Transverse colon (tissue), 4 donors: ENCODE measurements around the gene HSDL2. TPM values are rescaled to one million over a fixed set of nuclear protein-coding genes. Genes with fewer than 3 reads are reported as not detected.
"Not testable (repeated sequence)": the region's sequence is repeated elsewhere in the genome, so short reads cannot be mapped to it uniquely, and the experiment has no call there.

ENCODE experiments used
- DNase-seq: peaks from one replicate; pipeline ENCODE4 v3.0.0-alpha.2; 2019
- H3K27ac ChIP-seq, 4 donors: fragments of 200-600 bp; sonication (generic); 2 replicates each; pipeline ENCODE4 v1.5.1; 2016 to 2018; ENCODE audit warnings: inconsistent platforms in 4 of 4
- H3K27me3 ChIP-seq: fragments of 200-600 bp; sonication (generic); 2 replicates; pipeline ENCODE4 v1.5.1; 2017; ENCODE audit warnings: inconsistent platforms
- H3K36me3 ChIP-seq, 4 donors: fragments of 200-600 bp; sonication (generic); 2 replicates each; pipeline ENCODE4 v1.5.1; 2017 to 2019; ENCODE audit warnings: inconsistent platforms in 4 of 4
- H3K4me1 ChIP-seq, 4 donors: fragments of 200-600 bp; sonication (generic); 2 replicates each; pipeline ENCODE4 v1.5.1; 2017 to 2020; ENCODE audit warnings: inconsistent platforms in 4 of 4
- H3K4me3 ChIP-seq, 4 donors: fragments of 200-600 bp; sonication (generic); 1 replicate in 1 of 4; 2 replicates in 3 of 4; pipeline versions ENCODE4 v1.5.1 to v1.6.1; 2017 to 2019; ENCODE audit warnings: inconsistent platforms in 4 of 4
- H3K9me3 ChIP-seq, 2 donors: fragments of 200-600 bp; sonication (generic); 2 replicates each; pipeline ENCODE4 v1.5.1; 2017 to 2019; ENCODE audit warnings: inconsistent platforms in 2 of 2
- CTCF ChIP-seq, 5 experiments: fragments of 200-600 bp in 3 of 5; fragments of 450-650 bp in 2 of 5; sonication (generic) in 3 of 5; IDR thresholded peaks; 1 replicate in 2 of 5; 2 replicates in 3 of 5; pipeline ENCODE4 v1.5.1; 2016 to 2017; ENCODE audit warnings: antibody characterized with exemption in 5 of 5, inconsistent platforms in 3 of 5, mild to moderate bottlenecking in 2 of 5, moderate library complexity in 1 of 5
- EP300 ChIP-seq: sonication (generic); formaldehyde crosslinking; IDR thresholded peaks from one replicate; pipeline ENCODE4 v1.6.1; 2017; ENCODE audit warnings: antibody characterized with exemption, low read depth
- POLR2A ChIP-seq: fragments of 450-650 bp; IDR thresholded peaks from one replicate; pipeline ENCODE4 v1.6.1; 2016; ENCODE audit warnings: antibody characterized with exemption, mild to moderate bottlenecking, moderate library complexity
- POLR2AphosphoS5 ChIP-seq, 3 donors: sonication (generic); formaldehyde crosslinking; IDR thresholded peaks; one replicate each; pipeline ENCODE4 v1.6.1; 2016; ENCODE audit warnings: antibody characterized with exemption in 3 of 3
- WGBS, 2 donors: methylation state at CpG; one replicate each; pipeline ENCODE4 v1.1.5; 2018; ENCODE audit warnings: low coverage in 1 of 2; 5-methylcytosine and 5-hydroxymethylcytosine counted together
- in situ Hi-C, 4 donors: fragments of 200-750 bp; cut with MboI; loops; one replicate each; pipeline versions ENCODE4 v1.15.0 to v1.15.1; 2017; ENCODE audit warnings: low sequenced_read_pairs in 3 of 4, low pct_ligation_motif_present in 1 of 4, low pct_unique_long_range_greater_than_20kb in 1 of 4
- intact Hi-C: fragments of 100-400 bp; cut with DNase I; formaldehyde crosslinking; loops from one replicate; pipeline ENCODE4 v1.15.1; 2023; ENCODE audit warnings: low total_unique reads
- total RNA-seq, 4 donors: library from RNA; depleted of rRNA; stranded (reverse); fragments of >200 nt; gene quantifications; one replicate each; pipeline ENCODE4 v1.1.0, GENCODE V29; 2016

The HSDL2 gene
- total RNA-seq, 4 donors from 2014 or later, result 24.9 to 46.4 (median 28.8) TPM

- no peak overlapping the region for H3K4me3 ChIP-seq
- H3K9me3 ChIP-seq, result no peaks in the 10 kb centered on the region
- DNase-seq, result no peak
- H3K4me1 ChIP-seq, result peaks cover 0 to 20% (median 3%) of the 10 kb centered on the region in 4 donors
- no peaks in the 10 kb centered on the region for H3K27me3 ChIP-seq
- WGBS, 2 donors, result 90 to 100% methylated on average over 1 to 2 of the region's 2 CpGs
- no peaks in the 10 kb centered on the region for H3K36me3 ChIP-seq
- H3K27ac ChIP-seq, result peak overlapping the region in 1 of 4 donors; percentile 49
- TF ChIP-seq EP300 (no peak), POLR2A (no peak)
- intact Hi-C loops (no loop called here), in situ Hi-C loops (no loop called here)
These were observed 126.7 kb downstream of the HSDL2 start for GRCh38 chr9:112506571-112506970.

GRCh38 chr9:112507001-112507680 lies 127.2 kb downstream of the HSDL2 start:
- WGBS, 2 donors, result 80 to 97% methylated on average over 2 of the region's 2 CpGs
- Histone ChIP-seq H3K9me3 (no peaks in the 10 kb centered on the region), H3K4me3 (no peak overlapping the region), H3K27ac (peak overlapping the region in 1 of 4 donors; percentile 49), H3K4me1 (peaks cover 0 to 20% (median 3%) of the 10 kb centered on the region in 4 donors), H3K27me3 (no peaks in the 10 kb centered on the region), H3K36me3 (no peaks in the 10 kb centered on the region)
- TF ChIP-seq POLR2AphosphoS5 (IDR thresholded peaks at IDR 0.05) (no peak), EP300 (no peak)
- in situ Hi-C loops (no loop called here), intact Hi-C loops (no loop called here)
- DNase-seq, result no peak

- no peak for DNase-seq
- no peaks in the 10 kb centered on the region for H3K9me3 ChIP-seq
- no peaks in the 10 kb centered on the region for H3K36me3 ChIP-seq
- intact Hi-C loops, result no loop called here
- no peak overlapping the region for H3K4me3 ChIP-seq
- in situ Hi-C loops, result no loop called here
- no peaks in the 10 kb centered on the region for H3K27me3 ChIP-seq
- 78 to 81% methylated on average over 2 of the region's 2 CpGs for WGBS, 2 donors
- TF ChIP-seq EP300 (no peak), POLR2A (no peak), CTCF (IDR thresholded peaks at IDR 0.05) (no peak), POLR2AphosphoS5 (IDR thresholded peaks at IDR 0.05) (no peak)
- H3K27ac ChIP-seq, result no peak overlapping the region
- peaks cover 0 to 20% (median 3%) of the 10 kb centered on the region in 4 donors for H3K4me1 ChIP-seq
These were observed 128.5 kb downstream of the HSDL2 start for GRCh38 chr9:112508377-112508776.

GRCh38 chr9:112512377-112512776 lies 132.5 kb downstream of the HSDL2 start:
- H3K9me3 ChIP-seq, H3K36me3 ChIP-seq, in situ Hi-C loops, H3K27ac ChIP-seq, H3K4me3 ChIP-seq, intact Hi-C loops, H3K4me1 ChIP-seq, DNase-seq, H3K27me3 ChIP-seq: not testable (repeated sequence)
- 82 to 91% methylated on average over 3 to 4 of the region's 4 CpGs for WGBS, 2 donors

GRCh38 chr9:112516769-112517168 lies 136.9 kb downstream of the HSDL2 start:
- TF ChIP-seq POLR2AphosphoS5 (IDR thresholded peaks at IDR 0.05), result no peak
- TF ChIP-seq POLR2A, result no peak
- TF ChIP-seq CTCF (IDR thresholded peaks at IDR 0.05), result no peak
- TF ChIP-seq EP300, result no peak
- WGBS, 2 donors, result 85 to 92% methylated on average over 2 of the region's 2 CpGs
- no peaks in the 10 kb centered on the region for H3K4me1 ChIP-seq
- DNase-seq, result no peak
- no peak overlapping the region for H3K4me3 ChIP-seq
- intact Hi-C loops (no loop called here), in situ Hi-C loops (no loop called here)
- no peaks in the 10 kb centered on the region for H3K27me3 ChIP-seq
- no peak overlapping the region for H3K27ac ChIP-seq
- H3K9me3 ChIP-seq, result no peaks in the 10 kb centered on the region
- no peaks in the 10 kb centered on the region for H3K36me3 ChIP-seq

GRCh38 chr9:112520069-112520468 lies 140.2 kb downstream of the HSDL2 start:
- intact Hi-C loops (no loop called here), in situ Hi-C loops (no loop called here)
- Histone ChIP-seq H3K4me3 (no peak overlapping the region), H3K36me3 (no peaks in the 10 kb centered on the region), H3K27me3 (no peaks in the 10 kb centered on the region), H3K27ac (no peak overlapping the region), H3K4me1 (no peaks in the 10 kb centered on the region), H3K9me3 (no peaks in the 10 kb centered on the region)
- WGBS, 2 donors, result 86 to 100% methylated on average over 1 of the region's 1 CpG
- TF ChIP-seq EP300 (no peak), POLR2AphosphoS5 (IDR thresholded peaks at IDR 0.05) (no peak), POLR2A (no peak), CTCF (IDR thresholded peaks at IDR 0.05) (no peak)
- DNase-seq, result no peak
